Glutamatergic neuron (in vitro differentiated cells): ENCODE measurements around the gene ZSCAN4. TPM values are rescaled to one million over a fixed set of nuclear protein-coding genes. Genes with fewer than 3 reads are reported as not detected.

Experiments used
- DNase-seq: peaks from one replicate; pipeline ENCODE4 v3.0.0; 2022
- H3K27ac Mint-ChIP-seq: one replicate; pipeline ENCODE4 v1.8.0; 2020; ENCODE audit warnings: mild to moderate bottlenecking, mixed read lengths, inconsistent platforms; ENCODE audit not compliant: unreplicated experiment
- H3K27me3 Mint-ChIP-seq: one replicate; pipeline ENCODE4 v1.8.0; 2020; ENCODE audit warnings: mild to moderate bottlenecking, moderate library complexity, mixed read lengths, inconsistent platforms; ENCODE audit not compliant: unreplicated experiment
- H3K36me3 Mint-ChIP-seq: one replicate; pipeline ENCODE4 v1.8.0; 2020; ENCODE audit warnings: mild to moderate bottlenecking, mixed read lengths, inconsistent platforms; ENCODE audit not compliant: unreplicated experiment
- H3K4me1 Mint-ChIP-seq: one replicate; pipeline ENCODE4 v1.8.0; 2020; ENCODE audit warnings: mild to moderate bottlenecking, low read depth, mixed read lengths, inconsistent platforms; ENCODE audit not compliant: unreplicated experiment
- H3K4me3 Mint-ChIP-seq: one replicate; pipeline ENCODE4 v1.8.0; 2020; ENCODE audit warnings: mild to moderate bottlenecking, mixed read lengths, inconsistent platforms; ENCODE audit not compliant: unreplicated experiment
- H3K9me3 Mint-ChIP-seq: one replicate; pipeline ENCODE4 v1.8.0; 2020; ENCODE audit warnings: mild to moderate bottlenecking, moderate library complexity, mixed read lengths, inconsistent platforms; ENCODE audit not compliant: unreplicated experiment
- total RNA-seq: library from RNA; stranded (reverse); fragmentation: NEBNext Ultra II Directional; extraction: Animal tissue kit (Norgen Biotek cat#: 25700); gene quantifications from one replicate; pipeline ENCODE4 v1.2.1, GENCODE V29; 2021; ENCODE audit not compliant: unreplicated experiment
- TF ChIP-seq, protein P1 (sequence below): fragments of 200-600 bp; sonication (generic); IDR thresholded peaks from one replicate; pipeline ENCODE4 v1.5.0; 2021; ENCODE audit not compliant: partially characterized antibody, unreplicated experiment

The ZSCAN4 gene
- total RNA-seq, 1 donor from 2014 or later = 0.69 TPM

GRCh38 chr19:57688011-57688763 is 19.5 kb downstream of the ZSCAN4 start:
- H3K27ac Mint-ChIP-seq = no peak overlapping the region
- H3K27me3 Mint-ChIP-seq = peaks cover 9% of the 10 kb centered on the region
- H3K9me3 Mint-ChIP-seq = peaks cover 29% of the 10 kb centered on the region
- H3K36me3 Mint-ChIP-seq = peaks cover 67% of the 10 kb centered on the region
- TF ChIP-seq, protein P1, sequence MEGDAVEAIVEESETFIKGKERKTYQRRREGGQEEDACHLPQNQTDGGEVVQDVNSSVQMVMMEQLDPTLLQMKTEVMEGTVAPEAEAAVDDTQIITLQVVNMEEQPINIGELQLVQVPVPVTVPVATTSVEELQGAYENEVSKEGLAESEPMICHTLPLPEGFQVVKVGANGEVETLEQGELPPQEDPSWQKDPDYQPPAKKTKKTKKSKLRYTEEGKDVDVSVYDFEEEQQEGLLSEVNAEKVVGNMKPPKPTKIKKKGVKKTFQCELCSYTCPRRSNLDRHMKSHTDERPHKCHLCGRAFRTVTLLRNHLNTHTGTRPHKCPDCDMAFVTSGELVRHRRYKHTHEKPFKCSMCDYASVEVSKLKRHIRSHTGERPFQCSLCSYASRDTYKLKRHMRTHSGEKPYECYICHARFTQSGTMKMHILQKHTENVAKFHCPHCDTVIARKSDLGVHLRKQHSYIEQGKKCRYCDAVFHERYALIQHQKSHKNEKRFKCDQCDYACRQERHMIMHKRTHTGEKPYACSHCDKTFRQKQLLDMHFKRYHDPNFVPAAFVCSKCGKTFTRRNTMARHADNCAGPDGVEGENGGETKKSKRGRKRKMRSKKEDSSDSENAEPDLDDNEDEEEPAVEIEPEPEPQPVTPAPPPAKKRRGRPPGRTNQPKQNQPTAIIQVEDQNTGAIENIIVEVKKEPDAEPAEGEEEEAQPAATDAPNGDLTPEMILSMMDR = no peak
- H3K4me1 Mint-ChIP-seq = peaks cover 3% of the 10 kb centered on the region
- no peak overlapping the region for H3K4me3 Mint-ChIP-seq
- no peak for DNase-seq

GRCh38 chr19:57689750-57690149 is 21.0 kb downstream of the ZSCAN4 start:
- peaks cover 6% of the 10 kb centered on the region for H3K27me3 Mint-ChIP-seq
- H3K36me3 Mint-ChIP-seq = peaks cover 57% of the 10 kb centered on the region
- no peak overlapping the region for H3K4me3 Mint-ChIP-seq
- peaks cover 26% of the 10 kb centered on the region for H3K9me3 Mint-ChIP-seq
- TF ChIP-seq, protein P1 = no peak
- H3K27ac Mint-ChIP-seq = no peak overlapping the region
- peaks cover 5% of the 10 kb centered on the region for H3K4me1 Mint-ChIP-seq
- DNase-seq = no peak

GRCh38 chr19:57701625-57702024 is 32.9 kb downstream of the ZSCAN4 start:
- H3K4me1 Mint-ChIP-seq = peaks cover 11% of the 10 kb centered on the region
- H3K36me3 Mint-ChIP-seq = peaks cover 47% of the 10 kb centered on the region
- H3K9me3 Mint-ChIP-seq = peaks cover 3% of the 10 kb centered on the region
- H3K27me3 Mint-ChIP-seq = peaks cover 9% of the 10 kb centered on the region
- no peak for DNase-seq
- TF ChIP-seq, protein P1 = no peak
- no peak overlapping the region for H3K27ac Mint-ChIP-seq
- H3K4me3 Mint-ChIP-seq = no peak overlapping the region

DNA sequence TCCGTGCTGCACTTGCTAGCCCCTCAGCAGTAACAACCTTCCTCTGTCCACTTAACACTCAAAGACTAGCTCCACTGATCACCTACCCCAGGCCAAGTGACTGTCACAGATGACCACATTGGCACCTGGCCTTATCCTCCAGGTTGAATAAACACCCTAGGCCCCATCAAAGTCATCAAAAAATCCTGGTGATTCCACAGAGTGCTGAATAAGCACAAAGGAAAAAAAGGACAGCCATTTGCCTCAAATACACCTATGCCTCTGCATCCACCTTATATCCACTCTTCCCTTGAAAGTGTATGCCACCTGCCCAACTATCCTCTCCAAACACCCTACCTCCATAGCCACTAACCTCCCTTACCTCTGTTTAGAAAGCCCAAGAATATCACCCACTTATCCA is 37.6 kb downstream of the ZSCAN4 start:
- no peak for DNase-seq
- Mint-ChIP-seq H3K4me1 (peaks cover 24% of the 10 kb centered on the region), H3K27me3 (peaks cover 17% of the 10 kb centered on the region), H3K36me3 (peaks cover 45% of the 10 kb centered on the region), H3K27ac (no peak overlapping the region), H3K9me3 (peaks cover 9% of the 10 kb centered on the region), H3K4me3 (peak overlapping the region; percentile 85)
- TF ChIP-seq, protein P1 = no peak

DNA sequence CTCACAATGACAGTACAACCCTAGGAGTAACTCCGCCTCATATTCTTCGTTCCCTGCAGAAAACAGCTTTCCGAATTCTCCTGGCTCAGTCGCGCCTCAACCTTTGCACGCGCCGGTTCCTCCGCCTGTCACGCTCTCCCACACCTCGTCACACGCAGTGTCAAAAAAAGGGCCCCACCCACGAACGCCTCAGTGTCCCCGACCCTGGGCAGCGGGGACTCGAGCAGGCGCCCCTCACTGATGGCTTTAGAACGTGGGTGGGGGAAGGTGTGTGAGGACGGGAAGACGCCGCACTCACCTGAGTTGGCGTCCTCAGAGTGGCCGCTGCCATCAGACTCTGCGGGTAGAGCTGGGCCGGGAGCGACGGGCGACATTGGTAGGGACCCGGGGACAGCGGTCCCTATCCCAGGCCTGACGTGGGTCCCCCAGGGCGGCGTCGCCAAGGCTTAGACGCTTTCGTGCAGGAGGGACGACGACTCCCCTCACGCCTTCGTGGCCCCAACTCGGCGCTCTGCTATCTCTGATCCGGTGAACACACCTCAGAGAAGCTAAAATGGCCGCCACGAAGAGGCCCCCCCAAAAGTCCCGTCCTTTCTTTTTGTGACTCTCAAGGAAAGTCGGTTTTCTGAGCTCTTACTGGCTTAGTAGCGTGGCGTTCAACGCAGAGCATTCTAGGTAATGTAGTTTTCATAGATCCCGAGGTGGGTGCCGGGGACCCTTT is 40.1 kb downstream of the ZSCAN4 start, which contains the start of gene ZNF154:
Gene ZNF154 (minus strand): TSS at position 564 of the 721 bp plus-strand sequence. CDS start 233 bp downstream, at position 331.
- peaks cover 26% of the 10 kb centered on the region for H3K36me3 Mint-ChIP-seq
- H3K27ac Mint-ChIP-seq = peak within 1 kb of the TSS; percentile 95
- H3K9me3 Mint-ChIP-seq = peaks cover 7% of the 10 kb centered on the region
- H3K4me3 Mint-ChIP-seq = peak within 1 kb of the TSS; percentile 100
- peak; percentile 72 for DNase-seq
- H3K27me3 Mint-ChIP-seq = peaks cover 12% of the 10 kb centered on the region
- peaks cover 24% of the 10 kb centered on the region for H3K4me1 Mint-ChIP-seq
- TF ChIP-seq, protein P1 = no peak
